ENCODE data around the gene LENEP. TPM values are rescaled to one million over a fixed set of nuclear protein-coding genes. Genes with fewer than 3 reads are reported as not detected.
A peak's percentile ranks its signal among the peaks of the same experiment; 100 is the strongest.

The LENEP gene
- total RNA-seq, 1 experiment from 2014 or later = 0.50 TPM

DNA sequence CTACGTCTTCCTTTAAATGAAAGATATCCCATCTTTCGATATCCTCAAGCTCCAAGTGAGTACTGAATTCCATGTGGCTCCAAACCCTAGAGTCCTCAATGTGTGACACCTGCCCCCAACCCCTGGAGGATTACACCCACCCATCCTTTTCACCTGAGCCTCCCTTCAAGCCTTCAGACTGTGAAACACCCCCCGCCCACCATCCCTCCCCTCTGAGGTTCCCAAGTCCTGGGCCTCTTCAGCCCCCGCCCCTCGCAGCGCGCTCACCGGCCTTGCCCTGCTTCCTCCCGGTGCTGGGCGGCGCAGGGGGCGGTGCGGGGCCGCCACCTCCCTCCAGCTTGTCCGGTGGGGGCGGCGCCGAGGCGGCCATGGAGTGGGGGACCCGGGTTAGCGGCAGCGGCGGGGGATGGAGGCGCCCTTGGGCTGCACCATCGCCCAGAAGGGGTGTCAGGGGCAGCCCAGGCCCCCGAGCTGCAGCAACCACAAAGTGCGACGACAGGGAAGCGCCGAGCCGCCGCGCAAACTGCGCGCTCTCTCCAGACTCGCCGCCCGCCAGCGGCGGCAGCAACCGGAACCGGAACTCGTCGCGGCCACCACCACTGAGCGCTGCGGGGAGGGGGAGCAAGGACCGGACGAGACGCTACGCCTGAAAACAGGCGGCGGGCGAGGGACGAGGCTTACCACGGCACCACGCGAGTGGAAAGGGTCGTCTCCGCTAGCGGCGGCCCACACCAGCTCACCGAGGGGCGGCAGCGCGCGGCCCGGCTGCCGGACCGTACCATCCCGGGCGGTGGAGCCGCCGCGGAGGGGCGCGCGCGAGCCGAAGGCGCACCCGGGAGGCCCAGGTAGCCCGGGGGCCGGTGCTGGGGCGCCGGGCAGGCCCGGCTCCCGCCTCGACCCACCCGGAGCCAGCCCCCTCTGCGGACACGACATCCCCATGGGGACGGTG is 31.9 kb upstream of the LENEP start, which contains the start of gene PYGO2:
Gene PYGO2, minus strand, starts transcription at position 576 of the 949 bp plus-strand sequence. Its CDS starts 206 bp downstream, at position 370.
- POLR2A ChIA-PET = interaction anchor here (0.5 to 2.1 kb wide), 13 partner anchors 9 to 741 kb away, joined by 3 to 20 read pairs (median 6); partner anchors contain the start of genes CKS1B, FLAD1, LENEP and PMVK
- Mint-ChIP-seq H3K4me3 (ENCODE audit: unreplicated experiment) (peak within 1 kb of the TSS; percentile 88), H3K27ac (ENCODE audit: unreplicated experiment) (peak within 1 kb of the TSS; percentile 81), H3K27me3 (ENCODE audit: insufficient read depth, unreplicated experiment) (no peaks in the 10 kb centered on the region), H3K9me3 (ENCODE audit: unreplicated experiment) (no peaks in the 10 kb centered on the region), H3K36me3 (ENCODE audit: insufficient read depth, unreplicated experiment) (peaks cover 58% of the 10 kb centered on the region), H3K4me1 (ENCODE audit: low read depth, unreplicated experiment) (peaks cover 18% of the 10 kb centered on the region)
- CTCF ChIA-PET = interaction anchor here (0.6 to 1.6 kb wide), 11 partner anchors 9 to 124 kb away, joined by 3 to 17 read pairs (median 6); partner anchors contain the start of genes CKS1B and FLAD1
- peak within 1 kb of the TSS; percentile 95 for H3K4me3 ChIP-seq (ENCODE audit: low read depth, low read length)
- DNase-seq = peak; percentile 87 to 90
- peaks cover 4% of the 10 kb centered on the region for H3K36me3 ChIP-seq (ENCODE audit: control insufficient read depth, insufficient read depth, low read length)
- intact Hi-C loops (cut with micrococcal nuclease; ENCODE audit: unreplicated experiment) = loop anchor here (1.0 kb wide), 3 partner anchors 11 to 39 kb away; no protein-coding TSS in a partner anchor
- H3K4me1 ChIP-seq = peaks cover 14% of the 10 kb centered on the region
- H3K9me3 ChIP-seq = no peaks in the 10 kb centered on the region
- BruUV-seq (replicated peaks) = no TSS peak
- no peaks in the 10 kb centered on the region for H3K27me3 ChIP-seq (replicated peaks; ENCODE audit: control insufficient read depth, insufficient read depth, low read length)
- TF ChIP-seq, protein P1, sequence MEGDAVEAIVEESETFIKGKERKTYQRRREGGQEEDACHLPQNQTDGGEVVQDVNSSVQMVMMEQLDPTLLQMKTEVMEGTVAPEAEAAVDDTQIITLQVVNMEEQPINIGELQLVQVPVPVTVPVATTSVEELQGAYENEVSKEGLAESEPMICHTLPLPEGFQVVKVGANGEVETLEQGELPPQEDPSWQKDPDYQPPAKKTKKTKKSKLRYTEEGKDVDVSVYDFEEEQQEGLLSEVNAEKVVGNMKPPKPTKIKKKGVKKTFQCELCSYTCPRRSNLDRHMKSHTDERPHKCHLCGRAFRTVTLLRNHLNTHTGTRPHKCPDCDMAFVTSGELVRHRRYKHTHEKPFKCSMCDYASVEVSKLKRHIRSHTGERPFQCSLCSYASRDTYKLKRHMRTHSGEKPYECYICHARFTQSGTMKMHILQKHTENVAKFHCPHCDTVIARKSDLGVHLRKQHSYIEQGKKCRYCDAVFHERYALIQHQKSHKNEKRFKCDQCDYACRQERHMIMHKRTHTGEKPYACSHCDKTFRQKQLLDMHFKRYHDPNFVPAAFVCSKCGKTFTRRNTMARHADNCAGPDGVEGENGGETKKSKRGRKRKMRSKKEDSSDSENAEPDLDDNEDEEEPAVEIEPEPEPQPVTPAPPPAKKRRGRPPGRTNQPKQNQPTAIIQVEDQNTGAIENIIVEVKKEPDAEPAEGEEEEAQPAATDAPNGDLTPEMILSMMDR (IDR thresholded peaks at IDR 0.05; ENCODE audit: insufficient read depth in 1 of 2, low read depth in 1 of 2, low read length in 1 of 2, severe bottlenecking in 1 of 2, unreplicated experiment in 1 of 2) = peak; percentile 23 to 55

DNA sequence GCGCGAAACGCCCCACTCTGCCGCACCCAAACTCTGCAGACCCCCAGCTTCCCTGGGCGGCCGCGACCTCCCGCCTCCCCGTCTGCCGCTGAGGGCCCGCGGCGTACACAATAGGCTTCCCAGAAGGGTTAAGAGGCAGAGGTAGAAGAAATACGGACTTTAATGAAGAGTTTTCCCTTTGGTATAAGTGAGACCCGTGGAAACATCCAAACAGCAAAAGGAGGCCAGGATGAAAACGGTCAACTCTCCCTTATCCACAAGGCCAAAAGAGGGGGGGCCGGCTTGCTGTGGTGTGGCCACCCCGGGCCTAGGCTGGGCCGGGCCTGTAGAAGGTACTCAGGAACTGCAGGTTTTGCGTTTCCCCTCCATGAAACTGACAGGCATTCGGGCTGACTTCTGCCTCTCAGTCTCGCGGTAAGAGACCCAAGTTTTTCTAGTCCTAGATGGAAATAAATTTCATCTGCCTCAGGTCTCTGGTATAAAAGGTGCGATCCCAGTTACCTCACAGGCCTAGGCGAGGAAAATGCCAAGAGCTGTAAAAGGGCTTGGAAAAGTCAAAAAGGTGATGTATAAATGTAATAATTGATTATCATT is 31.1 kb upstream of the LENEP start:
- Mint-ChIP-seq H3K9me3 (ENCODE audit: unreplicated experiment) (no peaks in the 10 kb centered on the region), H3K4me3 (ENCODE audit: unreplicated experiment) (peak overlapping the region; percentile 88), H3K27ac (ENCODE audit: unreplicated experiment) (peak overlapping the region; percentile 81), H3K27me3 (ENCODE audit: insufficient read depth, unreplicated experiment) (no peaks in the 10 kb centered on the region), H3K4me1 (ENCODE audit: low read depth, unreplicated experiment) (peaks cover 13% of the 10 kb centered on the region), H3K36me3 (ENCODE audit: insufficient read depth, unreplicated experiment) (peaks cover 53% of the 10 kb centered on the region)
- POLR2A ChIA-PET = interaction anchor here (0.7 to 2.1 kb wide), 5 partner anchors 8 to 37 kb away, joined by 5 to 20 read pairs (median 11); partner anchors contain the start of genes CKS1B, PMVK and SHC1
- Histone ChIP-seq H3K4me3 (ENCODE audit: low read depth, low read length) (peak overlapping the region; percentile 95), H3K9me3 (no peaks in the 10 kb centered on the region), H3K4me1 (peaks cover 6% of the 10 kb centered on the region; the same call in 1 of the 2 replicates), H3K36me3 (ENCODE audit: control insufficient read depth, insufficient read depth, low read length) (peaks cover 4% of the 10 kb centered on the region), H3K27me3 (replicated peaks; ENCODE audit: control insufficient read depth, insufficient read depth, low read length) (no peaks in the 10 kb centered on the region)
- no peak for DNase-seq
- TF ChIP-seq, protein P1 (IDR thresholded peaks at IDR 0.05; ENCODE audit: insufficient read depth in 1 of 2, low read depth in 1 of 2, low read length in 1 of 2, severe bottlenecking in 1 of 2, unreplicated experiment in 1 of 2) = no peak
- TSS peak; percentile 74 for BruUV-seq (replicated peaks)
- intact Hi-C loops (cut with micrococcal nuclease; ENCODE audit: unreplicated experiment) = no loop called here
- CTCF ChIA-PET = interaction anchor here (0.9 to 1.6 kb wide), 3 partner anchors 12 to 95 kb away, joined by 4 to 15 read pairs (median 8); partner anchors contain the start of gene CKS1B

Measured in Caco-2 (cell line).